Stimulated activated CD8-positive, alpha-beta memory T cell treated with anti-CD3 and anti-CD28 coated beads, Interleukin-4, amount 100 ng/mL, for 1 hour (primary cell): ENCODE results near the gene PSMA6.
"Not testable (repeated sequence)": the region's sequence is repeated elsewhere in the genome, so short reads cannot be mapped to it uniquely, and the experiment has no call there.

ENCODE experiments used
- DNase-seq, 2 donors: peaks; one replicate each; pipeline ENCODE4 v3.0.0-alpha.2; 2020; ENCODE audit warnings: low read depth in 2 of 2, low spot score in 1 of 2

The PSMA6 gene

GRCh38 chr14:35342489-35343010, 50.4 kb downstream of the PSMA6 start:
- DNase-seq = no peak

- no peak for DNase-seq
Observed at GRCh38 chr14:35343702-35344101, 51.5 kb downstream of the PSMA6 start.

DNA sequence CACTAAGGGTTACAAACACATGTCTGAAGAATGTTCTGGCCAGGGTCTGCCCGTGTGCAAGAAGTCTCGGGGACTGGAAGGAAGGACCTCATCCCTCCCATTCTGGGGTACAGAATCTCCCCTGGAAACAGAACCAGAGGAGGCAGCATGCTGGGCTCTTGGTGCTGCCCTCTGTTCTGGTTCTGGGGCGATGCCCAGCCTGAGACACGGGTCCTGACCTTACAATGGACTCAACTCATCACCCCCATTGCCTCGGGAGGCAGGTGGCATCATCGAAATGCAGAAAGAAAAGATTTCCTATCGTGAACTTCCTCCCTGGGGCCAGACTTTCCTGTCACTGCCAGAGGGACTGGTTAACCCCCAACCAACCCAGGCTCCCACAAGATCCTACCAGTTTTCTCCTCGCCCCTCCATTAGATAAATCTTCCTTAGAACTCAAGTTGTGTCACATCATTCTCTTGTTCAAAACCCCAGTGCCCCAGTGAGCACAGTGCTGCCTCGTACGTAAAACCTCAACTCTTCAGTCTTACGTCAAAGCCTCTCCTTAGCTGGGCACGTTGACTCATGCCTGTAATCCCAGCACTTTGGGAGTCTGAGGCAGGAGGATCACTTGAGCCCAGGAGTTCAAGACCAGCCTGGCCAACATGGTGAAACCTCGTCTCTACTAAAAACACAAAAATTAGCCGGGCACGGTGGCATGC, 52.1 kb downstream of the PSMA6 start:
- no peak for DNase-seq

DNA sequence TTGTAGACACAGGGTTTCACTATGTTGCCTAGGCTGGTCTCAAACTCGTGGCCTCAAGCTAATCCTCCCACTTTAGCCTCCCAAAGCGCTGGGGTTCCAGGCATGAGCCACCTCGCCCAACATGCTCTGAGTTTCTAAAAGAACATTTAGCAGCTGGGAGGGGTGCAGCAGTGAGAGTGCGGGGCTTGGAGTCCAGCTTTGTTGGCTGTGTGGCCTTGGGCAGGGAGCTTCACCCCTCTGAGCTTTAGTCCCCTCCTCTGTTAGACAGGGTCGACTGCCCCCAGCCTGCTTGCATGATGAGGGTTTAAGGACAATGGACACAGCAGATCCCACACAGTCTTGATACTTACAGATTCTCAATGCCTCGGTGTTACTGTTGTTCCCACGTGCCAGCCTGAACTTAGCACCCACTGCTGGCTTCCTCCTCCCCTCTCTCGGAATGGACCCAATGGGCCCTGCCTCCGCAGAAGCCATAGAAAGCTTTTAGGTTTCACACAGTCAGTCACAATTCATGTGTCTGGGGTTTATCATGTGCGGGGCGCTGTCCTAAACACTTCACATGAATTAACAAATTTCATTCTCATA, 54.6 kb downstream of the PSMA6 start:
- no peak for DNase-seq

DNA sequence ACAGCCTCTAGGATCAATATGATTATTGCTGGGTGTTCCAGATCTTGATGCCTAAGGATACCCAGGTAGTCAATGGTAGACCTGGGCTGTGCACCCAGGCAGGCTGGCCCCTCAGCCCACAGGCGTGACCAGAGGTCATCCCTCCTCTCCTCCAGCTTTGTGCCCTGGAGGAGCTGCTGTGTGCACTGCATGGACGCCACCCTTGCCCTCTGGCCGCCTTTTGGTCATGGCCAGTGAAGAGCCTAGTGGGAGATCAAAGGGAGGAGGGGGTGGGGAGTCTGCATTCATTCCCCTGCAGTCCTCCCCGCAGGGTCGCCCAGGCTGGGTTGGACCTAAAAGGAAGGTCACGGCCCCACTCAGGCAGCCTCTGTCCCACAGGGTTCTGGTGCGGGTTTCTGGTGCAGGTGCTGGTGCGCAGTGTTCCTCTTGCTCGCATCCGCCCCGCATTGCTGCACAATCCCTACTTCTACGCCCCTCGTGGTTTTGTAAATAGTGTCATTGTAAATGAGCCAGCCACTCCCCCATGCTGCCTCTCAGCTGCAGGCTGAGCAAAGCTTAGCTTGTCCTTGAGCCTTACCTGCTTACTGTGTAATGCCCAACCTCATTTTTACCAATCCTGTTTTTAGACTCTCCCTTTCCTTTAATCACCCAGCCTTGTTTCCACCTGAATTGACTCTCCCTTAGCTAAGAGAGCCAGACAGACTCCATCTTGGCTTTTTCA, 55.3 kb downstream of the PSMA6 start:
- no peak for DNase-seq

DNA sequence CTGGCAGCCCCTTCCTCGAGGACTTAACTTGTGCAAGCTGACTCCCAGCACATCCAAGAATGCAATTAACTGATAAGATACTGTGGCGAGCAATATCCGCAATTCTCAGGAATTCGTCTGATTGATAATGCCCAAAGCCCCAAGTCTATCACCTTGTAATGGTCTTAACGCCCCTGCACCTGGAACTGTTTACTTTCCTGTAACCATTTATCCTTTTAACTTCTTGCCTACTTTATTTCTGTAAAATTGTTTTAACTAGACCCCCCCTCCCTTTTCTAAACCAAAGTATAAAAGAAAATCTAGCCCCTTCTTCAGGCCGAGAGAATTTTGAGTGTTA, 55.8 kb downstream of the PSMA6 start:
- DNase-seq = not testable (repeated sequence)

DNA sequence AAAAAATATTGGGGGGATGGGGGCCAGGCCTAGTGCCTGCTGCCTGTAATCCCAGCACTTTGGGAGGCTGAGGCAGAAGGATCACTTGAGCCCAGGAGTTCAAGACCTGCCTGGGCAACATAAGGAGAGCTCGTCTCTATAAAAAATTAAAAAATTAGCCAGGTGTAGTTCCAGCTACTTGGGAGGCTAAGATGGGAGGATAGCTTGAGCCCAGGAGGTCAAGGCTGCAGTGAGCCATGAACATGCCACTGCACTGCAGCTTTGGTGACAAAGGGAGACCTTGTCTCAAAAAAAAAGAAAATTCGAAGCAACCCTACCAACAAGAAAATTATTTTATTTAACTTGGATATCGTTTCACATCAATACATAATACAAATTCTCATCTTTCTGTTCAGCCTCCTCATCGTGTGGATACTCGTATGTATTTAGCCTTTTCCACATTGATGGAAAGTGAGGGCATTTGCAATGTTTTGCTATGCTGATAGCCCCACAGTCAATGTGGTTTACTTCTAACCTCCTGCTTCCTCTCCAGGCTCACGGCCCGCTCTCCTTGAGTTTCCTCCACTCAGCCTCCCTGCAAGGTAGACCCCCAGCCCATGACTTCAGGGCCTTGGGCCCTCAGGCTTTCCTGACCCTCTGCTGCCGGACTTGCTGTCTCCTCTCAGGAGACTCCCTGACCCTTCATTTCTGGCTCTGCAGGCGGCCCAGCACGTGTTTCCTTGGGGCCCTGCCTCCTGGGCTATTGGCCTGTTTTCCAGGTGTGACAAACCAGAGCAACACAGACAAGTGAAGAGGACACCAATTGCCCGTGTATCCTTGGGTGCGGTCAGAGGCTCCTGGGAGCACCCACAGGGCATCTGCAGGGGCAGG, 57.5 kb downstream of the PSMA6 start:
- DNase-seq = no peak

GRCh38 chr14:35351497-35351896, 59.3 kb downstream of the PSMA6 start:
- DNase-seq = no peak

- no peak for DNase-seq
Observed at GRCh38 chr14:35351897-35352273, 59.7 kb downstream of the PSMA6 start.

DNA sequence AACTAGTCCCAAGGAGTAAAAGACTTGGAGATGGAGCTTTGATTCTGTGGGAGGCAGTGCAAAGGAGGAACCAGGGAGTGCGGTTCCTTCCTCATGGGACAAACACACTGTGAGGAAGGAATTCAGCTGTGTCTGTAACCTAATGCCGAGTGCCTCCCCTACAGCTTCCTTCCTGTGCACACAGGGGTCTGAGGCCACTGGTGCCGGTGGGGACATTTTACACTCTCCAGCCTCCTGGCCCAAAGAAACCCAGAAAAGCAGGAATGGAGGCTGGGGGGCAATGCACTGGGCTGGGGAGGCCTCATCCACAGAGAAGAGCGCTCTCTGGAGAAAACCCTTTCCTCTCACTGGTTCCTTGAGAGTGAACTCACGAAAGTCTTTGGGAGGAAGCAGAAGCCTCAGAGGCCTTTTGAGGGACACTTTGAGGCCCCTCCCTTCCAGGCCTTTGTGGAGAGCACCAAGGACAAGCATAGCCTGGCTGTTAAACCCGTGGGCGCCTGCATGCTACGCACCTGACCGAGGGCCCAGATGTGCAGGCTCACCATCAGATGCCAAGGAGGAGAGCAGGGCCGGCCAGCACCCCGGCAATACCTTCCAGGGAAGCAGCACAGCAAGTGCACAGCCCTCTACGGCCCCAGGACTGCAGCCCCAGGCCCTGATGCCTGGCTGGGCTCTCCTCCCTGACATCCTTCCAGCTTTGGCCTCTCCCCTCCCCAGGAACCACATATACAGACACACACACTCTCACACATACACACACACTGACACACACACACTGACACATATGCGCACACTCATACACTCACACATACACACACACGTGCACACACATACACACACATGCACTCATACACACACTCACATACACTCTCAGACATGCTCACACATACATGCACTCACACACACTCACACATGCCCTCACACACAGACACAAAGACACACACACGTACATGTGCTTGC, 60.4 kb downstream of the PSMA6 start:
- DNase-seq = no peak

DNA sequence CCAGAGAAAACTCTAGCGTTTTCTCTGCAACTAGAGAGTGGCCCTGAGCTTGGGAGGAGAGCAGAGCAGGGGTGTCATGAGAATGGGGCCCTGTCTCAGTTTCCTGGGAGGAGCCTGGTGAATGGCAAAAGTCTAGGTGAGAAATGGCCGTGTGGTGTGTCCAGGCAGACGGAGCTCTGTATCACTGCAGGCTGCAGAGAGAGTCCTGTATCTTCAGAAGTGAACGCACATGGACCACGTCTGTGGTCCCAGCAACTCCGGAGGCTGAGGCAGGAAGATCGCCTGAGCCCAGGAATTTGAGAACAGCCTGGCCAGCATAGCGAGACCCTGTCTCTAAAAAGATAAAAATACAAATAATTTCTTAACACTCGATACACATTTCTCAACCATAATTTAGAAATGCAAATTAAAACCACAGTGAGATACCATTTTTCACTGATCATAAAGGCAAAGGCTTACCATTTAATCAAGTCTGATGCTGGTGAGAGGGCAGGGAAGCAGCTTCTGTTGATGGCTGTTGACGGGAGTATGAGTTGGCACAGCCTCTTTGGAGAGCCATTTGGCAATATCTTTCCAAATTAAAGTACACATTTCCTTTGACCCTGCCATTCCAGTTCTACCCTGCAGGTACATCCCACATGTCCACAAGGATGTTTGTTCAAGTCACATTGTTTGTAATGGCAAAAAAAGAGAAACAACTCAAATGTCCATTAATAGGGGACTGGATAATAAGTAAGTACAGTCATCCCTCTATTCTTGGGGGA, 61.4 kb downstream of the PSMA6 start:
- no peak for DNase-seq

DNA sequence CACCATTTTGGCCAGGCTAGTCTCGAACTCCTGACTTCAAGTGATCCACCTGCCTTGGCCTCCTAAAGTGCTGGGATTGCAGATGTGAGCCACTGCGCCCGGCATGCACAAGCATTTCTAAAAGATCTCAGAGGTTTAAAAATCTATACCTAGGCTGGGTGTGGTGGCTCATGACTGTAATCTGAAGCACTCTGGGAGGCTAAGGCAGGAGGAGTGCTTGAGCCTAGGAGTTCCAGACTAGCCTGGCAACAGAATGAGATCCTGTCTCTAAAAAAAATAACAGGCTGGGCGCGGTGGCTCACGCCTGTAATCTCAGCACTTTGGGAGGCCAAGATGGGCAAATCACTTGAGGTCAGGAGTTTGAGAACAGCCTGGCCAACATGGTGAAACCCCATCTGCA, 63.1 kb downstream of the PSMA6 start:
- not testable (repeated sequence) for DNase-seq

DNA sequence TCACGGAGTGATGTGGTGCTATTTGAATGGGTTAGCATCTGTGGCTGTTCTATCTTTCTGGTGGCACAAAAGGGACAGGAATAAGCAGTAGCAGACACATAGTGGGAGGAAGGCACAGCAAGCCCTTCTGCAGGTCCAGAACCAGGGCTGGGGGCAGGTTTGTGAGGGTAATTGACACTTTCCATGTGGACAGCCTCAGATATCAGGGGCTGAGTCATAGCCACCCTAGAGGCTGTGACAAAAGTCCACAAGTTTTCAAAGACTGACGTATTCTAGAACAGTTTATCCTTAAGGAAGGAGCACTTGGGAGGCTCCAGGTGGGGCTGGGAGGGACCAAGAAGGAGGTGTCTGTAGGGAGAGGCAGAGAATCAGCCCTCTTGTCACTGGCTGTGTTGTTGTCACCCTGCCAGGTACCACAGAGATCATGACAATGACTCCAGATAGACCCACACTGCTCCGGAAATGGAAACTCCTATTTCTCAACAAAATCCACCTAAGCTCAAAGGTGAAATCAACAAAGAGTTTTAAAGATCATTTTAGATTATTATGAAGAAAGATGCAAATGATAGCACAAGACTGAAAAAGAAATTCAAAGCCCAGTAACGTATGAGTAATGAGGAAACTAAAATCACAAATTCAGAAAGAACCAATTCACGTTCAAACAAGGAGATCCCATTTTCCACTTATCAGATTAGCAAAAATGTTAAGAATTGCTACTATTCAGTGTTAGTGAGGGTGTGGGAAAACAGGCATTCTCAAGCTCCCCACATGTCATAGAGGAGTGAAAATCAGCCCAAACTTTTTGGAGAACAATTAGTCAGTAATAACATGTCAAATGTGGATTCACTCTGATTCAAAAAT, 64.0 kb downstream of the PSMA6 start:
- no peak for DNase-seq

- not testable (repeated sequence) for DNase-seq
Observed at GRCh38 chr14:35359655-35360054, 67.5 kb downstream of the PSMA6 start.

DNA sequence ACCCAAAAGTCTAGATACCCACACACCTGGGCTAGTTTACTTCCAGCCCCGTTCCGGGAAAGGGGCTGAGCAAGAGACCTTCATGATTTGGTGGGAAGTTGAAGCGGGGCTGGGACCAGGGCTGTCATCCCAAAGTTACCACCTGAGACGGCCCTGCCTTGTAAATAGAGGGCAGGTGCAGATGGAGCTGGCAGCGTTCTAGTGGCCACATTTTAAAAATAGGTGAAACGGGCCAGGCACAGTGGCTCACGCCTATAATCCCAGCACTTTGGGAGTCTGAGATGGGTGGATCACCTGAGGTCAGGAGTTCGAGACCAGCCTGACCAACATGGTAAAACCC, 68.9 kb downstream of the PSMA6 start:
- no peak for DNase-seq

DNA sequence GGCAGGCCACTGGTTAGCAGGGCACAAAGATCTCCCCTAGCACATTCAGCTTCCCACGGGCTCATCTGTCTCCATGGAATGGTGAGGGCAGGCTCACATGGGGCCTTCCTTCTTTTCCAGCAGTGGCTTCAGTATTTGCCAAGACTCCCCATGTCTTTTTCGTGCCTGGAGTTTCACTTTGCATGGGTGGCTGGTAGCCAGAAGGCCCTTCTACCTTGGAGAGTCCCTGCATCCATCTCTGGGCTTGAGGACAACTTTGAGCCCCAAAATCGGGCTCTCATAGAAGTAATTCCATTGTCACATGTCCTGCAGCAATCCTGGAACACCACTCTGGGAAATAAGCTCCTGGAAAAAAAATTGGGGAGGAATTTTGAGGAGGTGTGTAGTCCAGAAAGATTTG, 70.3 kb downstream of the PSMA6 start:
- DNase-seq = no peak

- no peak for DNase-seq
Observed at GRCh38 chr14:35362911-35363374, 70.8 kb downstream of the PSMA6 start.
